Transverse colon (tissue), 4 donors: ENCODE results near the gene ZFHX2. TPM values are rescaled to one million over a fixed set of nuclear protein-coding genes. Genes with fewer than 3 reads are reported as not detected.
"Not testable (repeated sequence)": the region's sequence is repeated elsewhere in the genome, so short reads cannot be mapped to it uniquely, and the experiment has no call there.

Experiments
- DNase-seq: peaks from one replicate; pipeline ENCODE4 v3.0.0-alpha.2; 2019
- H3K27ac ChIP-seq, 4 donors: fragments of 200-600 bp; sonication (generic); 2 replicates each; pipeline ENCODE4 v1.5.1; 2016 to 2018; ENCODE audit warnings: inconsistent platforms in 4 of 4
- H3K27me3 ChIP-seq: fragments of 200-600 bp; sonication (generic); 2 replicates; pipeline ENCODE4 v1.5.1; 2017; ENCODE audit warnings: inconsistent platforms
- H3K36me3 ChIP-seq, 4 donors: fragments of 200-600 bp; sonication (generic); 2 replicates each; pipeline ENCODE4 v1.5.1; 2017 to 2019; ENCODE audit warnings: inconsistent platforms in 4 of 4
- H3K4me1 ChIP-seq, 4 donors: fragments of 200-600 bp; sonication (generic); 2 replicates each; pipeline ENCODE4 v1.5.1; 2017 to 2020; ENCODE audit warnings: inconsistent platforms in 4 of 4
- H3K4me3 ChIP-seq, 4 donors: fragments of 200-600 bp; sonication (generic); 1 replicate in 1 of 4; 2 replicates in 3 of 4; pipeline versions ENCODE4 v1.5.1 to v1.6.1; 2017 to 2019; ENCODE audit warnings: inconsistent platforms in 4 of 4
- H3K9me3 ChIP-seq, 2 donors: fragments of 200-600 bp; sonication (generic); 2 replicates each; pipeline ENCODE4 v1.5.1; 2017 to 2019; ENCODE audit warnings: inconsistent platforms in 2 of 2
- EP300 ChIP-seq: sonication (generic); formaldehyde crosslinking; IDR thresholded peaks from one replicate; pipeline ENCODE4 v1.6.1; 2017; ENCODE audit warnings: antibody characterized with exemption, low read depth
- POLR2A ChIP-seq: fragments of 450-650 bp; IDR thresholded peaks from one replicate; pipeline ENCODE4 v1.6.1; 2016; ENCODE audit warnings: antibody characterized with exemption, mild to moderate bottlenecking, moderate library complexity
- POLR2AphosphoS5 ChIP-seq, 3 donors: sonication (generic); formaldehyde crosslinking; IDR thresholded peaks; one replicate each; pipeline ENCODE4 v1.6.1; 2016; ENCODE audit warnings: antibody characterized with exemption in 3 of 3
- WGBS, 2 donors: methylation state at CpG; one replicate each; pipeline ENCODE4 v1.1.5; 2018; ENCODE audit warnings: low coverage in 1 of 2; 5-methylcytosine and 5-hydroxymethylcytosine counted together
- in situ Hi-C, 4 donors: fragments of 200-750 bp; cut with MboI; loops; one replicate each; pipeline versions ENCODE4 v1.15.0 to v1.15.1; 2017; ENCODE audit warnings: low sequenced_read_pairs in 3 of 4, low pct_ligation_motif_present in 1 of 4, low pct_unique_long_range_greater_than_20kb in 1 of 4
- intact Hi-C: fragments of 100-400 bp; cut with DNase I; formaldehyde crosslinking; loops from one replicate; pipeline ENCODE4 v1.15.1; 2023; ENCODE audit warnings: low total_unique reads
- total RNA-seq, 4 donors: library from RNA; depleted of rRNA; stranded (reverse); fragments of >200 nt; gene quantifications; one replicate each; pipeline ENCODE4 v1.1.0, GENCODE V29; 2016
- TF ChIP-seq, protein P1 (sequence below), 5 experiments: fragments of 200-600 bp in 3 of 5; fragments of 450-650 bp in 2 of 5; sonication (generic) in 3 of 5; IDR thresholded peaks; 1 replicate in 2 of 5; 2 replicates in 3 of 5; pipeline ENCODE4 v1.5.1; 2016 to 2017; ENCODE audit warnings: antibody characterized with exemption in 5 of 5, inconsistent platforms in 3 of 5, mild to moderate bottlenecking in 2 of 5, moderate library complexity in 1 of 5

Gene ZFHX2
- total RNA-seq: 1 to 10 TPM in 1 of 4 donors, under 1 TPM in 3; 0.20 to 1.1 (median 0.68) TPM

DNA sequence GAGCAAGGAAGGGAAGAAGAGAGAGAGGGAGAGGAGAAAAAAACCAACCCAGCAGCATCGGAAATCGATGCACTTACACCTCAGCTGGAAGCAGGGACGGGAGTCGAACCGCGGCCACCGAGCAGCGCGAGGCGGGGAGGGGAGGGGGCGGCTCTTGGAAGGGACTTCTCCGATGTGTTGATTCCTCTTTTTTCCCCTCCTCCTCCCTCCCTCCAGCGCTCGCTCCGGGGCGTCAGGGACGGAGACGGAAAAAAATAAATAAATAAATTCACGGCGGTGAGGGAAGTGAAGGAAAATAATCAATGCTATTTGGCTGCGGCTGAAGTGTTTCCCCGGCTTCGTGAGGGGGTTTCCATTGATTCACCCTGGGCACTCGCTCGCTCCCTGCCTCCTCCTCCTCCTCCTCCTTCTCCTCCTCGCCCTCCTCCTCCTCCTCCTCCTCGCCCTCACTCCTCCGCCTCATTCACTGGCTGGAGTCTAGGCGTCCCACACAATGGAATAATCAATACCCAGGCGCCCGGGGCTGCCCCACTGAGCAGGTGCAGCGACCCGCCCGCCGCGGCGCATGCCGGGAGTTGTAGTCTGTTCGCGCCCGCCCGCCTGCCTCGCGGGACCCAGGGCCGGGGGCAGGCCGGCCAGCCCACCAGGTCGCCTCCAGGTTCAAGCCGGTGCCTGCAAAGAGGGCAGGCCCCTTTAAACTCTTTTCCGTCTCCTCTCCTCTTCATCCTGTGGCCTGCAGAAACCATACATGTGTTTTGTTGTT is at the start of gene ZFHX2:
Gene ZFHX2, minus strand, starts transcription at position 500 of the 763 bp plus-strand sequence. CDS start 16,440 bp downstream, outside the sequence.
- H3K4me1 ChIP-seq: peaks cover 6 to 22% (median 17%) of the 10 kb centered on the region in 4 donors
- peak within 1 kb of the TSS; percentile 49 to 76 (median 64) for H3K4me3 ChIP-seq
- peak; percentile 88 for DNase-seq
- peaks cover 9% of the 10 kb centered on the region for H3K27me3 ChIP-seq
- H3K36me3 ChIP-seq: no peaks in the 10 kb centered on the region
- H3K27ac ChIP-seq: peak within 1 kb of the TSS; percentile 19 to 71 (median 56)
- H3K9me3 ChIP-seq: no peaks in the 10 kb centered on the region
- in situ Hi-C loops: loop anchor here in 3 of 4 donors (10.0 to 25.0 kb wide), 2 partner anchors 77 to 214 kb away; no protein-coding TSS in a partner anchor
- intact Hi-C loops: no loop called here
- TF ChIP-seq, protein P1, sequence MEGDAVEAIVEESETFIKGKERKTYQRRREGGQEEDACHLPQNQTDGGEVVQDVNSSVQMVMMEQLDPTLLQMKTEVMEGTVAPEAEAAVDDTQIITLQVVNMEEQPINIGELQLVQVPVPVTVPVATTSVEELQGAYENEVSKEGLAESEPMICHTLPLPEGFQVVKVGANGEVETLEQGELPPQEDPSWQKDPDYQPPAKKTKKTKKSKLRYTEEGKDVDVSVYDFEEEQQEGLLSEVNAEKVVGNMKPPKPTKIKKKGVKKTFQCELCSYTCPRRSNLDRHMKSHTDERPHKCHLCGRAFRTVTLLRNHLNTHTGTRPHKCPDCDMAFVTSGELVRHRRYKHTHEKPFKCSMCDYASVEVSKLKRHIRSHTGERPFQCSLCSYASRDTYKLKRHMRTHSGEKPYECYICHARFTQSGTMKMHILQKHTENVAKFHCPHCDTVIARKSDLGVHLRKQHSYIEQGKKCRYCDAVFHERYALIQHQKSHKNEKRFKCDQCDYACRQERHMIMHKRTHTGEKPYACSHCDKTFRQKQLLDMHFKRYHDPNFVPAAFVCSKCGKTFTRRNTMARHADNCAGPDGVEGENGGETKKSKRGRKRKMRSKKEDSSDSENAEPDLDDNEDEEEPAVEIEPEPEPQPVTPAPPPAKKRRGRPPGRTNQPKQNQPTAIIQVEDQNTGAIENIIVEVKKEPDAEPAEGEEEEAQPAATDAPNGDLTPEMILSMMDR (IDR thresholded peaks at IDR 0.05): no peak
- TF ChIP-seq POLR2AphosphoS5 (IDR thresholded peaks at IDR 0.05): peak in 1 of 3 donors; percentile 11
- 1% methylated on average over 15 to 46 of the region's 49 CpGs for WGBS, 2 donors

DNA sequence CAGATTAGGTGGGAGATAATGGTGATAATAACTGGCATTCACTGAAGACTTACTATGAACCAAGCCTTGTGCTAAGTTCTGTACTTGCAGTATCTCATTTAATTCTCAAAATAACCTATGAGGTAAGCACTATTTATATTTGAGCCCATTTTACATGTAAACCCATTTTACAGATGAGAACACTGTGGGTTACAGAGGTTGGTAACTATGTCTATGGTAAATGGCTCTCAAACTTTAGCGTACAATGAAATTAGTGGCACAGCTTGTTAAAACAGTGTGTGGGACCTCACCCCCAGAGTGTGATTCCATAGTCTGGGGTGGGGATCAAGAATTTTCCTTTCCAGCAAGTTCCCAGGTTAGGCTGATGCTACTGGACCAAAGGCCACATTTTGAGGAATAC is 49.2 kb upstream of the ZFHX2 start:
- H3K4me1 ChIP-seq: no peaks in the 10 kb centered on the region
- H3K27ac ChIP-seq: no peak overlapping the region
- no peak for DNase-seq
- in situ Hi-C loops: no loop called here
- no peaks in the 10 kb centered on the region for H3K27me3 ChIP-seq
- intact Hi-C loops: no loop called here
- no peaks in the 10 kb centered on the region for H3K9me3 ChIP-seq
- no peak for TF ChIP-seq EP300
- no peak for TF ChIP-seq POLR2A
- TF ChIP-seq POLR2AphosphoS5 (IDR thresholded peaks at IDR 0.05): no peak
- TF ChIP-seq, protein P1 (IDR thresholded peaks at IDR 0.05): no peak
- WGBS, 2 donors: 100% methylated on average over 1 of the region's 1 CpG; no CpG with 5 or more reads in 1 of the 2 donors
- no peak overlapping the region for H3K4me3 ChIP-seq
- no peaks in the 10 kb centered on the region for H3K36me3 ChIP-seq

DNA sequence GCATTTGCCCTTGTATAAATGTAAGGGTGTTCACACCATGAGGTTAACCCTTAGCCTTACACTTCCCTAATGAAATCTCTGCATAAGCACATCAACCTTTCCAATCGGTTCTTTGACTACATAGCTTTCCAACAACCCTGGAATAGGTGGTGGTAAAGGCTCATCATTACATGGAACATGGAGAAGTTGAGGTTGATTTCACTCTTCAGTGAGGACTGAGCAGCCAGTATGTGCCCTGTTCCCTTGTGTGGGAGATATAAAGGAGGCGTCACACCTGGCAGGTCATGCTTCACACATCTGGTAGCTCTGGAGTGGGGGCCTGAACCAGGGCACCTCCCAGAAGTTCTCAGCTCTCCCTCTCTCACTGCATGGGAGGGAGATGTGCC is 48.8 kb upstream of the ZFHX2 start:
- DNase-seq: no peak
- 68 to 85% methylated on average over 2 of the region's 2 CpGs for WGBS, 2 donors
- Histone ChIP-seq H3K4me1 (no peaks in the 10 kb centered on the region), H3K27me3 (no peaks in the 10 kb centered on the region), H3K9me3 (no peaks in the 10 kb centered on the region), H3K4me3 (no peak overlapping the region), H3K36me3 (no peaks in the 10 kb centered on the region), H3K27ac (no peak overlapping the region)
- intact Hi-C loops (no loop called here), in situ Hi-C loops (no loop called here)
- TF ChIP-seq POLR2AphosphoS5 (IDR thresholded peaks at IDR 0.05) (no peak), POLR2A (no peak), EP300 (no peak)
- TF ChIP-seq, protein P1 (IDR thresholded peaks at IDR 0.05): no peak

DNA sequence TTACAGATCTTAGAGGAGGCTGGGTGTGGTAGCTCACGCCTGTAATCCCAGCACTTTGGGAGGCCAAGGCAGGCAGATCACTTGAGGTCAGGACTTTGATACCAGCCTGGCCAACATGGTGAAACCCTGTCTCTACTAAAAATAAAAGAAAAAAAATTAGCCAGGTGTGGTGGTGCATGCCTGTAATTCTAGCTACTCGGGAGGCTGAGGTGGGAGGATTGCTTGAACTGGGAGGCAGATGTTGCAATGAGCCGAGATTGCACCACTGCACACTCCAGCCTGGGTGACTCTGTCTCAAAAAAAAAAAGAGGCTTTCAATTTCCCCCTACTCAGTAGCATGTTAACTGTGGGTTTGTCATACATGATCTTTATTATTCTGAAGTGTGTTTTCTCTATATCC is 42.6 kb upstream of the ZFHX2 start:
- H3K27ac ChIP-seq, intact Hi-C loops, H3K9me3 ChIP-seq, DNase-seq, H3K36me3 ChIP-seq, H3K27me3 ChIP-seq, H3K4me1 ChIP-seq, H3K4me3 ChIP-seq, in situ Hi-C loops: not testable (repeated sequence)
- 81 to 90% methylated on average over 3 of the region's 3 CpGs for WGBS, 2 donors

DNA sequence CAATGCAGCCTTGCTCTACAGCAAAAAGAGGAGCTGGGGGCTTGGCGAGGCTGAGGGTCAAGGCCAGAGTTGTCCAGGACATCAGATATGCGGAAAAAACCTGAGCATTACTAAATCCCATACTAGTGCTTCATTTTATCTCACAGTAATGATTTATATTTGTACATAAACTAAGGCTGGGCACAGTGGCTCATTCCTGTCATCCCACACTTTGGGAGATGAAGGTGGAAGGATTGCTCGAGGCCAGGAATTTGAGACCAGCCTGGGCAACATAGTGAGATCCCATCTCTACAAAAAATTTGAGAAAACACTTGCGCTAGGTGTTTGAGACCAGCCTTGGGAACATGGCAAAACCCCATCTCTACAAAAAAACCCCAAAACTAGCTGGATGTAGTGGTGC is 38.6 kb upstream of the ZFHX2 start:
- Histone ChIP-seq H3K9me3 (no peaks in the 10 kb centered on the region), H3K36me3 (no peaks in the 10 kb centered on the region), H3K4me3 (no peak overlapping the region), H3K27ac (no peak overlapping the region), H3K4me1 (peaks cover 0 to 6% (median 4%) of the 10 kb centered on the region in 4 donors), H3K27me3 (peaks cover 6% of the 10 kb centered on the region)
- in situ Hi-C loops (no loop called here), intact Hi-C loops (no loop called here)
- 87 to 100% methylated on average over 3 to 4 of the region's 4 CpGs for WGBS, 2 donors
- TF ChIP-seq POLR2A: no peak
- TF ChIP-seq POLR2AphosphoS5 (IDR thresholded peaks at IDR 0.05): no peak
- TF ChIP-seq, protein P1 (IDR thresholded peaks at IDR 0.05): no peak
- no peak for TF ChIP-seq EP300
- no peak for DNase-seq
